ENCODE measurements around the gene CUL5. TPM values are rescaled to one million over a fixed set of nuclear protein-coding genes. Genes with fewer than 3 reads are reported as not detected.

The CUL5 gene
- polyA plus RNA-seq, 2 of the 4 experiments (the other 2 are of a cell fraction) = 9.7 to 24.3 TPM

DNA sequence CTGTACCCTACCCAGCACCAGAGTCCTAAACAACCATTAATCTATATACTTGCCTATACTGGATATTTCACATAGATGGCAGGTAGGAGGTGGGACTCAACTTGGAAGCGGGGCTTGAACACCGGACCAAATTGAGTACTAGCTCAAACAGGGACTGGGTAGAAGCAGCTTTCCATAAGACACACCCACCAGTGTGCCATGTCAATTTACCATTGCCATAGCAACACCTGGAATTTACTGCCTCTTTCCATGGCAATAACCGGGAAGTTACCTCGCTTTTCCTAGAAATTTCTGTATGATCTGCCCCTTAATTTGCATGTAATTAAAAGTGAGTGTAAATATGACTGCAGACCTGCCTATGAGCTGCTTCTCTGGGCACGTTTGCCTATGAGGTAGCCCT, 38.6 kb upstream of the CUL5 start:
- Histone ChIP-seq H3K4me2 (no peak overlapping the region), H3K9me3 (no peaks in the 10 kb centered on the region), H3K27ac (no peak overlapping the region), H3K4me3 (no peak overlapping the region), H3K4me1 (no peaks in the 10 kb centered on the region)
- ATAC-seq = no peak
- no peak for FAIRE-seq
- WGBS (ENCODE audit: missing lambda C conversion rate) = 65% methylated on average over 5 of the region's 5 CpGs
- CTCF ChIA-PET = no interaction called here
- TF ChIP-seq ZNF302 (CRISPR knock-in tag; IDR thresholded peaks at IDR 0.05) = no peak
- TF ChIP-seq USF2 (IDR thresholded peaks at IDR 0.05) = no peak
- TF ChIP-seq MAFK (IDR thresholded peaks at IDR 0.05; ENCODE audit: partially characterized antibody) = no peak
- TF ChIP-seq EHMT2 (IDR thresholded peaks at IDR 0.05; ENCODE audit: low read depth) = no peak
- TF ChIP-seq CHD4 (IDR thresholded peaks at IDR 0.05; ENCODE audit: borderline replicate concordance) = no peak
- no peak for TF ChIP-seq TP53 (CRISPR knock-in tag; IDR thresholded peaks at IDR 0.05)
- TF ChIP-seq ZSCAN20 (CRISPR knock-in tag; IDR thresholded peaks at IDR 0.05) = no peak
- TF ChIP-seq JUN (IDR thresholded peaks at IDR 0.05) = no peak
- TF ChIP-seq HOXB5 (CRISPR knock-in tag; IDR thresholded peaks at IDR 0.05) = no peak
- TF ChIP-seq, protein P1, sequence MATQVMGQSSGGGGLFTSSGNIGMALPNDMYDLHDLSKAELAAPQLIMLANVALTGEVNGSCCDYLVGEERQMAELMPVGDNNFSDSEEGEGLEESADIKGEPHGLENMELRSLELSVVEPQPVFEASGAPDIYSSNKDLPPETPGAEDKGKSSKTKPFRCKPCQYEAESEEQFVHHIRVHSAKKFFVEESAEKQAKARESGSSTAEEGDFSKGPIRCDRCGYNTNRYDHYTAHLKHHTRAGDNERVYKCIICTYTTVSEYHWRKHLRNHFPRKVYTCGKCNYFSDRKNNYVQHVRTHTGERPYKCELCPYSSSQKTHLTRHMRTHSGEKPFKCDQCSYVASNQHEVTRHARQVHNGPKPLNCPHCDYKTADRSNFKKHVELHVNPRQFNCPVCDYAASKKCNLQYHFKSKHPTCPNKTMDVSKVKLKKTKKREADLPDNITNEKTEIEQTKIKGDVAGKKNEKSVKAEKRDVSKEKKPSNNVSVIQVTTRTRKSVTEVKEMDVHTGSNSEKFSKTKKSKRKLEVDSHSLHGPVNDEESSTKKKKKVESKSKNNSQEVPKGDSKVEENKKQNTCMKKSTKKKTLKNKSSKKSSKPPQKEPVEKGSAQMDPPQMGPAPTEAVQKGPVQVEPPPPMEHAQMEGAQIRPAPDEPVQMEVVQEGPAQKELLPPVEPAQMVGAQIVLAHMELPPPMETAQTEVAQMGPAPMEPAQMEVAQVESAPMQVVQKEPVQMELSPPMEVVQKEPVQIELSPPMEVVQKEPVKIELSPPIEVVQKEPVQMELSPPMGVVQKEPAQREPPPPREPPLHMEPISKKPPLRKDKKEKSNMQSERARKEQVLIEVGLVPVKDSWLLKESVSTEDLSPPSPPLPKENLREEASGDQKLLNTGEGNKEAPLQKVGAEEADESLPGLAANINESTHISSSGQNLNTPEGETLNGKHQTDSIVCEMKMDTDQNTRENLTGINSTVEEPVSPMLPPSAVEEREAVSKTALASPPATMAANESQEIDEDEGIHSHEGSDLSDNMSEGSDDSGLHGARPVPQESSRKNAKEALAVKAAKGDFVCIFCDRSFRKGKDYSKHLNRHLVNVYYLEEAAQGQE (IDR thresholded peaks at IDR 0.05) = no peak
- TF ChIP-seq RAD21 (conservative IDR thresholded peaks at IDR 0.05 in 1 of 2, IDR thresholded peaks at IDR 0.05 in 1 of 2) = no peak
- no peak for TF ChIP-seq HOXA7 (CRISPR knock-in tag; IDR thresholded peaks at IDR 0.05)
- TF ChIP-seq FOSB (CRISPR knock-in tag; IDR thresholded peaks at IDR 0.05) = no peak
- no peak for TF ChIP-seq CEBPB (IDR thresholded peaks at IDR 0.05)
- TF ChIP-seq ZFP36 (IDR thresholded peaks at IDR 0.05; ENCODE audit: borderline replicate concordance, partially characterized antibody) = no peak
- no peak for TF ChIP-seq ATOH8 (CRISPR knock-in tag; IDR thresholded peaks at IDR 0.05; ENCODE audit: low read depth)
- no peak for TF ChIP-seq KDM5A (IDR thresholded peaks at IDR 0.05)
- TF ChIP-seq RCOR1 (IDR thresholded peaks at IDR 0.05; ENCODE audit: low read depth, low read length) = no peak
- no peak for TF ChIP-seq CBX8 (IDR thresholded peaks at IDR 0.05)
- TF ChIP-seq HOXB13 (CRISPR knock-in tag; IDR thresholded peaks at IDR 0.05; ENCODE audit: low read depth) = no peak
- no peak for DNase-seq (ENCODE audit: low read depth in 1 of 2, low spot score in 1 of 2)
- POLR2A ChIA-PET = no interaction called here

DNA sequence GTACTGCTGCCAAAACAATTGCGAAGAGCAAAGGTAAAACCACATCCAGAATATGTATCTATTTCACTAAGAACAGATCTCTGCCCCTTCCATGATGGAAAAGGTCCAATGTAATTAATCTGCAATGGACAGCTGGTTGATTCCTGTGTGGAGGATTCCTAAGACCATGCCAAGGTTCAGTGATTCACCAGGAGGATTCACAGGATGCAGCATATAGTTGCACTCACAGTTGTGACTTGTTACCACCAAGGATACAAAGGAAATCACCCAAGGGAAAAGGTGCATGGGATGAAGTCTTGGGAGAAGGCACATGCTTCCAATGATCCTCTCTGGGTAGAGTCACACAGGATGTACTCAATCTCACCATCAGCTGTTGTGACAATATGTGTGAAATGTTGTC, 35.1 kb upstream of the CUL5 start:
- 58% methylated on average over 1 of the region's 1 CpG for WGBS (ENCODE audit: missing lambda C conversion rate)
- POLR2A ChIA-PET = no interaction called here

More for the DNA sequence above, 35.1 kb upstream of the CUL5 start:
- CTCF ChIA-PET = interaction anchor here (1.4 kb wide), 1 partner anchor 9 kb away, joined by 3 read pairs; no protein-coding TSS in a partner anchor
- no peak for DNase-seq (ENCODE audit: low read depth in 1 of 2, low spot score in 1 of 2)
- Histone ChIP-seq H3K4me2 (no peak overlapping the region), H3K27ac (no peak overlapping the region), H3K4me3 (no peak overlapping the region), H3K4me1 (no peaks in the 10 kb centered on the region), H3K9me3 (no peaks in the 10 kb centered on the region)
- ATAC-seq = no peak
- no peak for TF ChIP-seq JUNB (IDR thresholded peaks at IDR 0.05)
- TF ChIP-seq FOXS1 (CRISPR knock-in tag; IDR thresholded peaks at IDR 0.05) = no peak
- TF ChIP-seq RAD21 (conservative IDR thresholded peaks at IDR 0.05 in 1 of 2, IDR thresholded peaks at IDR 0.05 in 1 of 2) = no peak
- no peak for TF ChIP-seq PHF8 (IDR thresholded peaks at IDR 0.05; ENCODE audit: borderline replicate concordance, low read depth)
- TF ChIP-seq ZFP36 (IDR thresholded peaks at IDR 0.05; ENCODE audit: borderline replicate concordance, partially characterized antibody) = no peak
- no peak for TF ChIP-seq HEYL (CRISPR knock-in tag; IDR thresholded peaks at IDR 0.05)
- TF ChIP-seq MYC (IDR thresholded peaks at IDR 0.05; ENCODE audit: borderline replicate concordance, low read length) = no peak
- no peak for TF ChIP-seq TFCP2L1 (CRISPR knock-in tag; IDR thresholded peaks at IDR 0.05)
- TF ChIP-seq USF2 (IDR thresholded peaks at IDR 0.05) = no peak
- no peak for TF ChIP-seq ESRRA (IDR thresholded peaks at IDR 0.05; ENCODE audit: borderline replicate concordance, low read length)
- TF ChIP-seq, protein P2, sequence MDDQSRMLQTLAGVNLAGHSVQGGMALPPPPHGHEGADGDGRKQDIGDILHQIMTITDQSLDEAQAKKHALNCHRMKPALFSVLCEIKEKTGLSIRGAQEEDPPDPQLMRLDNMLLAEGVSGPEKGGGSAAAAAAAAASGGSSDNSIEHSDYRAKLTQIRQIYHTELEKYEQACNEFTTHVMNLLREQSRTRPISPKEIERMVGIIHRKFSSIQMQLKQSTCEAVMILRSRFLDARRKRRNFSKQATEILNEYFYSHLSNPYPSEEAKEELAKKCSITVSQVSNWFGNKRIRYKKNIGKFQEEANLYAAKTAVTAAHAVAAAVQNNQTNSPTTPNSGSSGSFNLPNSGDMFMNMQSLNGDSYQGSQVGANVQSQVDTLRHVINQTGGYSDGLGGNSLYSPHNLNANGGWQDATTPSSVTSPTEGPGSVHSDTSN (IDR thresholded peaks at IDR 0.05) = no peak
- no peak for FAIRE-seq

Measured in A549 (cell line).